NK-92 (cell line): ENCODE measurements around the gene CDH3.
"Not testable (repeated sequence)": the region's sequence is repeated elsewhere in the genome, so short reads cannot be mapped to it uniquely, and the experiment has no call there.

Source experiments
- DNase-seq: peaks from one replicate; lab custom pipeline; 2025; ENCODE audit not compliant: unreplicated experiment; lab: John Stamatoyannopoulos, UW

Gene CDH3

DNA sequence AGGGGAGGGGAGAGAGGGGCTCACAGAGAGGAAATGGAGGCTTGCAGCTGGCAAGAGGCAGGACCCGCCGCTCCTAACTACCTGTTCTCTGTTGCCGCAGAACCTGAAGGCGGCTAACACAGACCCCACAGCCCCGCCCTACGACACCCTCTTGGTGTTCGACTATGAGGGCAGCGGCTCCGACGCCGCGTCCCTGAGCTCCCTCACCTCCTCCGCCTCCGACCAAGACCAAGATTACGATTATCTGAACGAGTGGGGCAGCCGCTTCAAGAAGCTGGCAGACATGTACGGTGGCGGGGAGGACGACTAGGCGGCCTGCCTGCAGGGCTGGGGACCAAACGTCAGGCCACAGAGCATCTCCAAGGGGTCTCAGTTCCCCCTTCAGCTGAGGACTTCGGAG lies 53.0 kb downstream of the CDH3 start:
- DNase-seq, result no peak

DNA sequence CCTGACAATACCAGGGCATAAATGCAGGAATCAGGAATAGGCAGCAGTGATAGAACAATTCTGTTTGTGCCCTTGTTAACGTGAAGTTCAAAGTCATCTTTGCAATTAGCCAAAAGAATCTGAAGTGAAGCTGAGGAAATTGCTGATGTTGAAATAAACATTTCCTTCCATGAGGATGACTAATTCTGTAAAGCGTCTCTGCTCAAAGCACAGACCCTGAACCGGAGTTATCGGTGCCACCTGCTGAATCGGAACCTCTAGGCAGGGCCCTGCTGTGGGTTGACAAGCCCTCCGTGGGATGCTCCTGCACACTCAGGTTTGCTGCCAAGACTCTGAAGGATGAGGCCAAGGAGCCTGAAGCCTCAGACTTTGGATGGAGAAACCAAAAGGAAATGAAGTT lies 55.0 kb downstream of the CDH3 start:
- DNase-seq, result no peak

DNA sequence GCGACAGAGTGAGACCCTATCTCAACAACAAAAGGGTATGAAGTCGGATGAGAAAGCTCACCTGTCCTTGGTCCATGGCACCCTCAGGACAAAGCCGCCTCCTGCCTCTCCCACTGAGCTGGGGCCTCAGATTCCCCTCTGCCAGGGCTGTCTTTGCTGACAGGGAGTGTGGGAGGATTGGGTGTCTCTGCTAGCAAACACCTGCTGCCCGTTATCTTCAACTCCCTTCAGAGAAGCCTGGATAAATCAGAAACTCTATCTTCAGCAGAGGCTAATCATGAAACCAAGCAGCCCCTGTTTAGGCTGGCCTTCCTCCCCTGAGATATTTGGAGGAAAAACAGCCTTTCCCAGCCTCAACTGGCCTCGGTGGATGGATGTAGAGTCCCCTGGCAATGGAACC lies 55.7 kb downstream of the CDH3 start:
- no peak for DNase-seq

DNA sequence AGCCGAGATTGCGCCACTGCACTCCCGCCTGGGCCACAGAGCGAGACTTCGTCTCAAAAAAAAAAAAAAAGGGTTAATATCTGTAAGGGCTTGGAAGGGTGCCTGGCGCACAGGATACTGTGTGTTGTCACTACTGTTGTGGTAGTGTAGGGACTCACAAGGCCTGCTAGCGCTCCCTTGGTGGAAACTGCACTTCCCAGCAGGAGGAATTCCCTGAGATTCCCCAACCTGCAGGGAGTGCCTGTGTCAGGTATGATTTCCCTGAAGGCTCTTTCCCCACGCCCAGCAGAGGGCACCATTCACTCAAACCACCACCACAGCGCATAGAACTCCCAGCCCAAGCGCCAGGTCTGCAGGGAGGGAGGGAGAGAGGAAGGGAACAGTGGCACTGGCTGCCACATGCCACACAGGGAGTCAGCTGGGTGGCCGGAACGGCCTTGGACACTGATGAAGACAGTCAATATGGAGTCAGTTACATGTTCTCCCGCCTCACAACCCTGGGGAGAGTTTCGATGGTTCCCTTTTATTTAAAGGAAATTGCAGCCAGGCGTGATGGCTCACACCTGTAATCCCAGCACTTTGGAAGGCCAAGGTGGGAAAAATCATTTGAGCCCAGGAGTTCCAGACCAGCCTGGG lies 59.2 kb downstream of the CDH3 start:
- DNase-seq, result no peak

DNA sequence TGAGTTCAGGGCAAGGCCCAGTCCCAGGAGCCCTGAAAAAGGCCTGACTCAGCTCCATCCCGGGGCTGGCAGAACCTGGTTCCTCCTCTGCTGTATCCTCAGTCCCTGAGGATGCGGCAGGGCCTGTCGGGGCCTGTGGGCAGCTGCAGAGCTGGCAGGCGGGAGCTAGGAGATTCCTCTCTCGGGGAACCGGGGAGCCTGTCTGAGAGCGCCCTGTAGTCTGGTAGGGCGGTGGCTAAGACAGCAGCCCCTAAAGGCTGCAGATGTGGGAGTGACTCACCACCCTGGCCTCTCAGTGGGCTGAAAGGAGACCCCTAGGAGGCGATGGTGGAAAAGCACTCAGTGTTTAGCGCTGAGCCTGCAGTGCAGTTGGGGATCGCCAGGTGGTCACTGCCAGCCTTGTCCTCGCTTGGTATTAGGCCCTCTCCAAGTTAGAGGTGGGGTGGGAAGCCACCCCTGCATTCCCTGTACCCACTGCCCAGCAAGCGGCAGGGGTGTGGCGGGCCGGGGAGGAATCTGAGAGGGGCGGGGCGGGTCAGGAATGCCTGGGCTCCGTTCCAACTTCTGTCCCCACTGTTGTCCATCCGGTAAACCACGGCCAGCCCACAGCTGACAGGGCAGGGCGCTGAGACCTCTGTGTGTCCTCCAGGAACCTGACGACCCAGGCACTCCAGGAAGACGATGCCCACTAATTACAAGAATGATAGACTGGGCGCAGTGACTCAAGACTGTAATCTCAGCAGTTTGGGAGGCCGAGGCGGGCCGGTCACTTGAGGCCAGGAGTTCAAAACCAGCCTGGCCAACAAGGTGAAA lies 62.4 kb downstream of the CDH3 start:
- DNase-seq, result no peak

DNA sequence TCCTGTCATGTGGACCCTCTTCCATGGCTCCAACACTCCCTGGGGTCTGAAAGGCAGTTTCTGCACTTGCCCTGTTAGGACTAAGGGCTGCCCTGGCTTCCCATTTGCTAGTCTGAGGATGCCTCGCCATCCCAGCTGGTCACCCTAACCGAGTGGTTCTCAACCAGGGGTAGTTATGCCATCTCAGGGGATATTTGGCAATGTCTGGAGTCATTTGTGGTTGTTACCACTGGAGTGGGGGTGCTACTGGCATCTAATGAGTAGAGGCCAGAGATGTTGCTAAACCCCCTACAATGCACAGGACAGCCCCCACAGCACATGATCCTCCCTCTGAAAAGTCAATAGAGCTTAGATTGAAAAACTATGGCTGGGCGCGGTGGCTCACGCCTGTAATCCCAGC lies 65.1 kb downstream of the CDH3 start:
- no peak for DNase-seq

DNA sequence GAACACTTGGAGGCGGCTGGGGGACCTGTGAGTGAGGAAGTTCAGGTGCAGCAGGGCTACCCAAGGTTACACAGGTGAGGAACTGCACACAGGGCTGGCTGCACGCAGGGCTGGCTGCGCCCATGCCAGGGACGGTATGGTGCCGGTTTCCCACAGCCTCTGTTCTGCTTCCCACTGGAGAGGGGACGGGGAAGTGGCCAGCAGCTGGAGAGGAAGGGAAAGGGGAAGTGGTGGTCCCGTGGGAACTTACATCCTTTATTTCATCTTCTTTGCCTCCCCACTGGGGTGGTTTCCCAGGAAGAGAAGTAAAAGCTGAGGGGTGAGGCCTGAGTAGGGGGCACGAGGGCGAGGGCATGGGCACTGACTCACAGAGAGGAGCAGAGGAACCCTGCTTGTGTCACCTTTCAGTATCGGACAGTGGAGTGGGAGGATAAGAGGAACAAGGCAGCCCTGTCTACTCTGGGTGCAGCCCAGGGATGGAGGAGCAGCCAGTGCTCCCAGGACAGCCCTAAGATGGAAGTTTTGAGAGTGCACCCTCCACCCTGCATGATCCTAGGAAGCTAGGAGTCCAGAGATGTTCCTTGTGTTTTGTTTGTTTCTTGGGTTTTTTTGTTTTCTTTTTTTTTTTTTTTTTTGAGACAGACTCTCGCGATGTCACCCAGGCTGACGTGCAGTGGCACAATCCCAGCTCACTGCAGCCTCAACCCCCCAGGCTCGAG lies 66.5 kb downstream of the CDH3 start:
- no peak for DNase-seq

DNA sequence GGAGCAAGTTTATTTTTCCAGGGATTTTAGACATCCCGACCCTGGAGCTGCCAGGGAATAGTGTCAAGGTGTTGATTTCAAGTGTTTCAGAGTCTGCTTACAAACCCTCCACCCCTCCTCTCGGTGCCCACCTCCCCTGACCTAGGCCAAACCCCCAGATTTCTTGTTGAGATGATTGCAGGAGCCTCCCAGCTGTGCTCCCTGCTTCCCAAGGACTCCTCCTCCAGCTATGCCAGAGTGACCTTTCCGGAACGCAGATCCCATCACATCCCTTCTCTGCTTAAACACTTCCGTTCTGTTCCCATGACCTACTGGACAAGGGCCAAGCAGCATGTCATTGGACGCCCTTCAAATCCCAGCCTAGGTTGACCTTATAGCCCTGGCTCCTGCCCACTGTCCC lies 68.3 kb downstream of the CDH3 start:
- no peak for DNase-seq

DNA sequence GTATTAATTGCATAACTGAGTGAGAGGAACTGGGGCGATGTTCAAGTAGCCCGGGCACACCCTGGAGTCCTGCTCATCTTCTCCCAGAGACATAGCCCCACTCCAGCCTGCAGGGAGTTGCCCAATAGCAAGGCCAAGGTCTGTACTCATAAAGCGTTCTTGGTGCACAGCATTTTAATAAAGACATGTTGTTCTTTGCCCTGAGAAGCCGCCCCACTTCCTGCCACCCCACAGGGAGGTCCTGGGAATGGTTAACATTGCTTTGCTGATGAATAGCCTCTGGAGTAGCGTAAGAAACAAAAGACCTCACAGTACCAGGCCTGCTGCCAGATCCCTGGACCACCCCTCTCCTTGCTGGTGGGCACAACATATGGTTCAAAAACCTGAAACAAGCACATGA lies 70.4 kb downstream of the CDH3 start:
- no peak for DNase-seq

DNA sequence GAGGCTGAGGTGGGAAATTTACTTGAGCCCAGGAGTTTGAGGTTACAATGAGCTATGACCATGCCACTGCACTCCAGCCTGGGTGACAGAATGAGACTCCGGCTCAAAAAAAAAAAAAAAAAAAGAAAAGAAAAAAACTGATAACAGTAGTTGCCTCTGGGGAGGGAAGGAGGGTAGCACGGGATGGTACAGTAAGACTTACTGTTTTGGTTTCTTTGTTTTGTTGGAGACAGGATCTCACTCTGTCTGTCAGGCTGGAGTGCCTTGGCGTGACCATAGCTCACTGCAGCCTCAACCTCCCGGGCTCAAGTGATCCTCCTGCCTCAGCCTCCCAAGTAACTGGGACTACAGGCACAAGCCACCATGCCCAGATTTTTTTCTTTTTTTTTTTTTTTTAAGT lies 71.4 kb downstream of the CDH3 start:
- not testable (repeated sequence) for DNase-seq

DNA sequence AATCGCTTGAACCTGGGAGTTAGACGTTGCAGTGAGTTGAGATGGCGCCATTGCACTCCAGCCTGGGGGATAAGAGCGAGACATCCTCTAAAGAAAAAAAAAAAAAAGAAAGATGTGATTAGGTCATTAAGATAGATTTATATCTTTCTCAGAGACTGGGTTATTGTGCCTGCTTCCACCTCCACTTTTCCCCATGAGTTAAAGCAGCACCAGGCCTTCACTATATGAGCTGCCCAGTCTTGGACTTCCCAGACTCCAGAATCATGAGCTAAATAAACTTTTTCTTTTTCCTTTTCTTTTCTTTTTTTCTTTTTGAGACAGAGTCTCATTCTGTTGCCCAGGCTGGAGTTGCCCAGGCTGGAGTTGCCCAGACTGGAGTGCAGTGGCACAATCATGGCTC lies 72.6 kb downstream of the CDH3 start:
- DNase-seq, result no peak

DNA sequence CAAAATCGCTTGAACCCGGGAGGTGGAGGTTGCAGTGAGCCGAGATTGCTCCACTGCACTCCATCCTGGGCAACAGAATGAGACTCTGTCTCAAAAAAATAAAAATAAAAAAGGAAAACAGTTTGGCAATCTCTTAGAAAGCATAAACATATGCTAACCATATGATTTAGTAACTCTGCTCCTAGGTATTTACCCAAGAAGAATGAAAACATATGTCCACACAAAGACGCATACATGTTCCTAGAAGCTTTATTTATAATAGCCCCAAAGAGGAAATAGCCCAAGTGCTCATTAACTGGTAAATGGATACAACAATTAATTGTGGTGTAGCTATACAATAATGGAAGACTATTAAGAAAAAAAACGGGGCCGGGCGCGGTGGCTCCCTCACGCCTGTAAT lies 73.5 kb downstream of the CDH3 start:
- DNase-seq, result no peak

DNA sequence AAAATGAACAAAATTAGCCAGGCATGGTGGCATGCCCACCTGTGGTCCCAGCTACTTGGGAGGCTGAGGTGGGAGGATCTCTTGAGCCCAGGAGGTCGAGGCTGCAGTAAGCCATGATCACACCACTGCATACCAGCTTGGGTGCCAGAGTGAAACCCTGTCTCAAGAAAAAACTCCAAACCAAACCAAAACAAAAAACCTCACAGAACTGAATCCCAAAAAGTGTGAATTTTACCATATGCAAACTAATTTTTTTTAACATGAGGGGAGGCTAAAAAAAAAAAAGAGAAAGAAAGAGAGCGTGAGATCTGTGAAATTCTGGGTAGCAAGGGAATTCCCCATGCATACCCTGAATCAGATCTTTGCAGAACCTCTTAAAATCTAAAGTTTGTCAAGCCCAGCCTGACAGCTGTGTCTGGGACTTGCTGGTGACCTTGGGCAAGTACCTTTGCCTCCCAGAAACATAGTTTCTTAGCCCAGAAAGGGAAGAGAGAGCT lies 74.9 kb downstream of the CDH3 start:
- no peak for DNase-seq

DNA sequence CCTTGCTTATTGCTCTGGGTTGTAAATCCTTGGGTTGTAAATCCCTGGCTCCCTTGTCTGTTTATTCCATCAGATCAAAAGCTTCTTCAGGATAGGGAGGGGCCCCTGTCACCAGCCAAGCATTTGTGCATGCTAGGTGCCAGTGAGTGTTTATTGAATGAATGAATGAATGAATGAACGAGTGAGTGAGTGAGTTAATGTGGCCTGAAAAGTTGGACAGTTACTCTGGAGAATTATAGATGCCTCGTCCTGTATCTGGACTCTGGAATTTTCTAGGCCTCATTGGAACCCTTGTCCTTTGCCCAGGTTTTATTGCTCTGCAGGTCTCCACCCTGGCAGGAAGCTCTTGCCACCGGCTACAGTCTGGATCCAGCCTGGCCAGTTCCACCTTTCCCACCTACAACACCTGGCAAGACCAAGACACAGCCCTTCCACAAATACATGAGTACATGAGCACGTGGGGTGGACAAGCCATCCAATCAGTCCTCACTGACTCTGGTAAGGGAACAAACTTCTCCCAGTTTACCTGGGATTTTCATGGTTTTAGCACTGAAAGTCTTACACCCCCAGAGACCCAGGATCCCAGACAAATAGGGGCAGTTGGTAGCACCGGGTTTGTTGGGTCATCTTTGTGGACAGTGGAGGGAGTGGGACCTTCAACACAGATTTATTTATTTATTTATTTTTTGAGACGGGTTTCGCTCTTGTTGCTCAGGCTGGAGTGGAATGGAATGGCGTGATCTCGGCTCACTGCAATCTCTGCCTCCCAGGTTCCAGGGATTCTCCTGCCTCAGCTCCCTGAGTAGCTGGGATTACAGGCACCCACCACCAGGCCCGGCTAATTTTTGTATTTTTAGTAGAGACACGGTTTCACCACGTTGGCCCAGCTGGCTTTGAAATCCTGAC lies 77.3 kb downstream of the CDH3 start:
- DNase-seq, result no peak

DNA sequence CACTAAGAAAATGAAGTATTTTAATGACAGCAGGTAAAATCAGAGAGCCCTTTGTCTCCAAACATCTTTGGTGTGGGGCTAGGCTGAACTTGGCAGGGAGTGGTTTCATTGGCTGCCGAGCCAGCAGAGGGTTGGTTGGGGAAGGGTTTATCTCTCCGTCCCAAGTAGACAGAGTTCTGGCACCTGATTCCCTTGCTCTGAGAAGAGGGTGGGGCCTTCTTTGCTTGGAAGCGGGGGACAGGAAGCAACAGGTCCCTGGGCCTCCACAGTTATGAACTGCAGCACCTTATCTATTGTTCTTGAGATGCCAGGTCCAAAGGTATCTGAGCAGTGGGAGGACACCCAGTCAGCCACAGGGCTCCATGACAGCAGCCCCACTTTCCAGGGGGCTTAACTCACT lies 79.7 kb downstream of the CDH3 start:
- no peak for DNase-seq

DNA sequence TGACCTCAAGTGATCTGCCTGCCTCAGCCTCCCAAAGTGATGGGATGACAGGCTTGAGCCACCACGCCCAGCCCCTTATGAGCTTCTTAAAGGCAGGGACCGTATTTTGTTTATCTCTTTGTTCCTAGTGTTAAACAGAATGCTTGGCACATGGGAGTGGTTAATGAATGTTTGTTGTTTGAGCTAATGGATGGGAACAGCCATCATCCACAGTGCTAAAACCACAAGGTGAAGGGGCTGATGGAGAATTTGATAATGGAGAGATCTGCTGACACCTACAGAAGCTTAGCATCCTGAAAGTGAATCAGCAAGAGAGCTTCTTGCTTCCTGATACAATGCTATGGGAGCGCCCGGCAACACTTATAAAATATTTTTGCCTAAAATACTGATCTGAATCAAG lies 83.4 kb downstream of the CDH3 start:
- DNase-seq, result no peak

DNA sequence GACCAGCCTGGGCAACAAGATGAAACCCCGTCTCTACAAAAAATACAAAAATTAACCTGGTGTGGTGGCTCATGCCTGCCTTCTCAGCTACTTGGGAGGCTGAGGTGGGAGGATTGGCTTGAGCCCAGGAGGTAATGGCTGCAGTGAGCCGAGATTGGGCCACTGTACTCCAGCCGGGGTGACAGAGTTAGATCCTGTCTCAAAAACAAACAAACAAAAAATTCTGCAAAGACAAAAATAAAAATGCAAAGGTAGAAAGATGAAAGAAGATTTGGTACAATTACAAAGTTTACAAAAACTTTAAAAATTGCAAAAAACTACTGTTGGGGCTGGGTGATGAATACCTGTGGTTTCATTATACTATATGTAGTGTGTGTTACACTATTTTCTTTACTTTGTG lies 86.5 kb downstream of the CDH3 start:
- DNase-seq, result no peak

DNA sequence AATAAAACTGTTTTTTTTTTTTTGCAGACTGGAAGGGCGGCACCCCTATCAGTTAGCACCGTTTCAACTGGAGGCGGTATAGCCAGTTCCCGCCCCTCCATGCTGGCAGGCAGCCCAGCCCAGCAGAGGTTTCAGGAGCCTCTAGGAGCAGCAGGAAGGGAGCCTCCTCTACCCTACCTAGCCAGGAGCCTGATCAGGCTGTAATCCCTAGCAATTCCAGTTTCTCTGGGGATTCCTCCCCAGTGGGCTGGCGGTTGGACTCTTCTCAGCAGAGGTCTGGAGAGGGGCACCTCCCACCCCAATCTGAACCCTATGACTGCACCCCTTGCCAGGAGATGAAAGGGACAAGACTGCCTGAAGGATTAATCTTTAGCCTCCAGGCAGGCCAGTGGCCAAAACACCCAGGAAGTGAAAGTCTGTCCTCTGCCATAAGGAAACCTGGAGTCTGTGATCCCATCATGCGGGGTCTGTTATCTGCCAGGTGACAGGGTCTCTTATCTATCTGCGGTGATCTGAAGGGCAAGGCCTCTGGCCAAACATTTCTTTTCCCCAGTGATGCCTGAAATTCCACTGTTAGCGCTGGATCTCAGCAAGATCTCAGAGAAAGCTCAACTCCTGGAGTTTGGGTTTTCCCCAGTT lies 87.1 kb downstream of the CDH3 start:
- DNase-seq, result no peak

DNA sequence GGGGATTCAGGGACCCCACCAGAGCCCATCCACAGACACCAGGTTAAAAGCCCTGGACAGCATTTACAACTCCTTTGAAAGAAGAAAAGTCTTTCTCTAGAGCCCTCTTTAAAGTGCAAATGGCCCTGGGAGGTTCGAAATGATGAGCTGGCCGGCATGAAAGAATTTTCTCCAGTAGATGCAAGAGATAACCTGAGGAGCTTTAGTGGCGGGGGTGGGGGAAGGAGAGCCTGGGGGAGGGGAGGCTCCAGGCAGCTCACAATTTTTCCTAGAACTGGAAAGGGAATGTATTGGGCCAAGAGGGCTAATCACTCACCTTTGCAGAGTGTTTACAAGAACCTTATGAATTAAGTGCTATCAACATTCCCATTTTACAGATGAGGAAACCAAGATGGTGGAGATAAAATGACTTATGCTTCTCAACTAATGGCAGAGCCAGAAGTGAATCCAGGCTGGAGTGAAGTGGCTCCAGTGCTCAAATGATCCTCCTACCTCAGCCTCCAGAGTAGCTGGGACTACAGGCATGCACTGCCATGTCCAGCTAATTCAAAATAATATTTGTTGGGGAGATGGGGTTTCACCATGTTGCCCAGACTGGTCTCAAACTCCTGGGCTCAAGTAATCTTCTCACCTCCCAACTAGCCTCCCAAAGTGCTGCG lies 87.8 kb downstream of the CDH3 start:
- no peak for DNase-seq

DNA sequence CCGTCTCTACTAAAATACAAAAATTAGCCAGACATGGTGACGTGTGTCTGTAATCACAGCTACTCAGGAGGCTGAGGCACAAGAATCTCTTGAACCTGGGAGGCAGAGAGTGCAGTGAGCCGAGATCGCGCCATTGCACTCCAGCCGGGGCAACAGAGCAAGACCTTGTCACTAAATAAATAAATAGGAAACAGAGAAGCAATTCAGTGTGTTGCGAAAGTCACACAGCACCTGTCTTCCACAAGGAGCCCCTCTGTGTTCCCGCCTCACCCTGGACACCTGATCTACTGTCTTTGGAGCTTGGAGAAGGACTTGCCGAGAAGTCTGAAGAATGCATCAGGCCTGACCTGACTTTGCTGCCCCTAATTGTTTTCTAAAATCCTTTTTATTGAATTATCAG lies 88.5 kb downstream of the CDH3 start:
- no peak for DNase-seq
